Measurements from ENCODE around the gene GADD45G.

DNA sequence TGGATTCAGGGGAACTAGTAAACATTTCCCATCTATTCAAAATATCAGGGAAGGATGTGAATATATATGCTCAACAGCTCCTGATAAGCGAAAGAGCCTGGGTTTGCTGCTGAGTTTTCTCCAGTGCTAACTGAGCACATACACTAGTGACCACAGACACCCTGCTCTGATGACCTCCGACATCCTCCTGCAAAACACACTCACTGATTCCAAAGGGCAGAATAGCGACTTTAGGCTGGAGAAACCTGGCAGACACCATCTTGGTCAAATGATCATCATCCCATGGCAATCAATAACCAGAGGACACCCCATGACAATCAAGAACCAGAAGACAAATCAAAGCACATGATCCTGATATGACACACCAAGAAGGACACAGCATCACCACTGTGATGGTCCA, 9.2 kb upstream of the GADD45G start:
- TF ChIP-seq, protein P1, sequence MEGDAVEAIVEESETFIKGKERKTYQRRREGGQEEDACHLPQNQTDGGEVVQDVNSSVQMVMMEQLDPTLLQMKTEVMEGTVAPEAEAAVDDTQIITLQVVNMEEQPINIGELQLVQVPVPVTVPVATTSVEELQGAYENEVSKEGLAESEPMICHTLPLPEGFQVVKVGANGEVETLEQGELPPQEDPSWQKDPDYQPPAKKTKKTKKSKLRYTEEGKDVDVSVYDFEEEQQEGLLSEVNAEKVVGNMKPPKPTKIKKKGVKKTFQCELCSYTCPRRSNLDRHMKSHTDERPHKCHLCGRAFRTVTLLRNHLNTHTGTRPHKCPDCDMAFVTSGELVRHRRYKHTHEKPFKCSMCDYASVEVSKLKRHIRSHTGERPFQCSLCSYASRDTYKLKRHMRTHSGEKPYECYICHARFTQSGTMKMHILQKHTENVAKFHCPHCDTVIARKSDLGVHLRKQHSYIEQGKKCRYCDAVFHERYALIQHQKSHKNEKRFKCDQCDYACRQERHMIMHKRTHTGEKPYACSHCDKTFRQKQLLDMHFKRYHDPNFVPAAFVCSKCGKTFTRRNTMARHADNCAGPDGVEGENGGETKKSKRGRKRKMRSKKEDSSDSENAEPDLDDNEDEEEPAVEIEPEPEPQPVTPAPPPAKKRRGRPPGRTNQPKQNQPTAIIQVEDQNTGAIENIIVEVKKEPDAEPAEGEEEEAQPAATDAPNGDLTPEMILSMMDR (IDR thresholded peaks at IDR 0.05) = no peak
- no peak for TF ChIP-seq ZFX (IDR thresholded peaks at IDR 0.05; ENCODE audit: borderline replicate concordance)
